Neural cell (in vitro differentiated cells): ENCODE data around the gene OBSCN.

Experiments used
- EZH2 ChIP-seq: fragments of 200-600, 300-800 bp; shearing (Covaris generic), sonication (generic); IDR thresholded peaks from 2 replicates; pipeline ENCODE4 v1.6.1; 2014; ENCODE audit warnings: antibody characterized with exemption, low read length, borderline replicate concordance, mild to moderate bottlenecking; ENCODE audit not compliant: insufficient read depth, poor library complexity, severe bottlenecking
- POLR2AphosphoS5 ChIP-seq: IDR thresholded peaks from 2 replicates; pipeline ENCODE4 v1.6.1; 2012
- RAD21 ChIP-seq: fragments of 450-650 bp; conservative IDR thresholded peaks from 2 replicates; pipeline ENCODE4 v1.6.1; 2014; ENCODE audit warnings: antibody characterized with exemption, mild to moderate bottlenecking, moderate library complexity
- TF ChIP-seq, protein P1 (sequence below): fragments of 450-650 bp; IDR thresholded peaks from 2 replicates; pipeline ENCODE4 v1.5.1; 2014; ENCODE audit warnings: antibody characterized with exemption, mild to moderate bottlenecking, moderate library complexity; ENCODE audit not compliant: poor library complexity, severe bottlenecking
- TF ChIP-seq, protein P2 (sequence below): IDR thresholded peaks from 2 replicates; pipeline ENCODE4 v1.6.1; 2012; ENCODE audit warnings: borderline replicate concordance

DNA sequence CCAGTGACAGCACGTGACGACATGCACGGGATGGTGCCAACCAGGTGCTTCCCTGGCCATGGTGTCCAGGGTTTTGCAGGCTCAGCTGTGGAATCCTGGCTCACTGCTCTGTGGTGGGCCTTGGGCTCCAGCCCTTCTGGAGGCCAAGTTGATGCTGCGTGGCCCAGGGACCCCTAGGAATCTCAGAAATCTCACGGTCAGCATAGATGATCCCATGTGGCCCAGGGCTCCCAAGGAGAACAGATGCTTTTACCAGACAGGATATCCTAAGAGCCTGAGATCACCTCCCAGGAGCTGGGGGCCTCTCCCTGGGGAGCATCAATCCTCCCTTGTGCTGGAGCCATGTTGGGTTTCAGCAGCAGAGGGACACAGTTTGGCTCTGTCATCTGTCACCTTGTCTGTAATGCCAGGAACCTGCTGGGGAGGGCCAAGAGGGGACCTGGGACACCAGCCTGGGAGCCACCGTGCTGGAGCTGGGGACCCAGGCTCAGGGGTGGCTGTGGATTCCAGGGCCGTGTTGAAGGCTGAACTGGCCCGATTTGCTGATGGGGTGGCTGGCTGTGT is 134.9 kb downstream of the OBSCN start:
- TF ChIP-seq, protein P1, sequence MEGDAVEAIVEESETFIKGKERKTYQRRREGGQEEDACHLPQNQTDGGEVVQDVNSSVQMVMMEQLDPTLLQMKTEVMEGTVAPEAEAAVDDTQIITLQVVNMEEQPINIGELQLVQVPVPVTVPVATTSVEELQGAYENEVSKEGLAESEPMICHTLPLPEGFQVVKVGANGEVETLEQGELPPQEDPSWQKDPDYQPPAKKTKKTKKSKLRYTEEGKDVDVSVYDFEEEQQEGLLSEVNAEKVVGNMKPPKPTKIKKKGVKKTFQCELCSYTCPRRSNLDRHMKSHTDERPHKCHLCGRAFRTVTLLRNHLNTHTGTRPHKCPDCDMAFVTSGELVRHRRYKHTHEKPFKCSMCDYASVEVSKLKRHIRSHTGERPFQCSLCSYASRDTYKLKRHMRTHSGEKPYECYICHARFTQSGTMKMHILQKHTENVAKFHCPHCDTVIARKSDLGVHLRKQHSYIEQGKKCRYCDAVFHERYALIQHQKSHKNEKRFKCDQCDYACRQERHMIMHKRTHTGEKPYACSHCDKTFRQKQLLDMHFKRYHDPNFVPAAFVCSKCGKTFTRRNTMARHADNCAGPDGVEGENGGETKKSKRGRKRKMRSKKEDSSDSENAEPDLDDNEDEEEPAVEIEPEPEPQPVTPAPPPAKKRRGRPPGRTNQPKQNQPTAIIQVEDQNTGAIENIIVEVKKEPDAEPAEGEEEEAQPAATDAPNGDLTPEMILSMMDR: no peak
- no peak for TF ChIP-seq EZH2
- no peak for TF ChIP-seq RAD21
- TF ChIP-seq POLR2AphosphoS5: no peak
- TF ChIP-seq, protein P2, sequence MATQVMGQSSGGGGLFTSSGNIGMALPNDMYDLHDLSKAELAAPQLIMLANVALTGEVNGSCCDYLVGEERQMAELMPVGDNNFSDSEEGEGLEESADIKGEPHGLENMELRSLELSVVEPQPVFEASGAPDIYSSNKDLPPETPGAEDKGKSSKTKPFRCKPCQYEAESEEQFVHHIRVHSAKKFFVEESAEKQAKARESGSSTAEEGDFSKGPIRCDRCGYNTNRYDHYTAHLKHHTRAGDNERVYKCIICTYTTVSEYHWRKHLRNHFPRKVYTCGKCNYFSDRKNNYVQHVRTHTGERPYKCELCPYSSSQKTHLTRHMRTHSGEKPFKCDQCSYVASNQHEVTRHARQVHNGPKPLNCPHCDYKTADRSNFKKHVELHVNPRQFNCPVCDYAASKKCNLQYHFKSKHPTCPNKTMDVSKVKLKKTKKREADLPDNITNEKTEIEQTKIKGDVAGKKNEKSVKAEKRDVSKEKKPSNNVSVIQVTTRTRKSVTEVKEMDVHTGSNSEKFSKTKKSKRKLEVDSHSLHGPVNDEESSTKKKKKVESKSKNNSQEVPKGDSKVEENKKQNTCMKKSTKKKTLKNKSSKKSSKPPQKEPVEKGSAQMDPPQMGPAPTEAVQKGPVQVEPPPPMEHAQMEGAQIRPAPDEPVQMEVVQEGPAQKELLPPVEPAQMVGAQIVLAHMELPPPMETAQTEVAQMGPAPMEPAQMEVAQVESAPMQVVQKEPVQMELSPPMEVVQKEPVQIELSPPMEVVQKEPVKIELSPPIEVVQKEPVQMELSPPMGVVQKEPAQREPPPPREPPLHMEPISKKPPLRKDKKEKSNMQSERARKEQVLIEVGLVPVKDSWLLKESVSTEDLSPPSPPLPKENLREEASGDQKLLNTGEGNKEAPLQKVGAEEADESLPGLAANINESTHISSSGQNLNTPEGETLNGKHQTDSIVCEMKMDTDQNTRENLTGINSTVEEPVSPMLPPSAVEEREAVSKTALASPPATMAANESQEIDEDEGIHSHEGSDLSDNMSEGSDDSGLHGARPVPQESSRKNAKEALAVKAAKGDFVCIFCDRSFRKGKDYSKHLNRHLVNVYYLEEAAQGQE: no peak
